OCI-LY3 (cell line): Measurements from ENCODE around the gene ST6GAL1.
A peak's percentile ranks its signal among the peaks of the same experiment; 100 is the strongest.
"Not testable (repeated sequence)": the region's sequence is repeated elsewhere in the genome, so short reads cannot be mapped to it uniquely, and the experiment has no call there.

Experiments used
- H2AFZ ChIP-seq: fragments of 200-600, 300-600 bp; shearing (Covaris generic); 2 replicates; pipeline ENCODE4 v1.6.0; 2014; ENCODE audit warnings: antibody characterized with exemption, low read depth, low read length
- H3K27ac ChIP-seq: fragments of 200-600, 300-600 bp; sonication (generic); 2 replicates; pipeline ENCODE4 v1.5.1; 2014; ENCODE audit warnings: mild to moderate bottlenecking, low read length, moderate library complexity, mixed read lengths
- H3K27me3 ChIP-seq: fragments of 200-600, 300-600 bp; sonication (generic); 2 replicates; pipeline ENCODE4 v1.6.1; 2014; ENCODE audit warnings: low read depth, low read length, mixed read lengths
- H3K36me3 ChIP-seq: fragments of 200-600, 300-600 bp; sonication (generic); replicated peaks from 2 replicates; pipeline ENCODE3; 2014; ENCODE audit warnings: low read depth, low read length, mixed read lengths
- H3K4me1 ChIP-seq: fragments of 300-600, 200-600 bp; sonication (generic); 2 replicates; pipeline ENCODE4 v1.6.1; 2014; ENCODE audit warnings: low read length, mixed read lengths
- H3K4me2 ChIP-seq: fragments of 200-600, 300-600 bp; sonication (generic); 2 replicates; pipeline ENCODE4 v1.6.1; 2014; ENCODE audit warnings: low read length, mixed read lengths
- H3K4me3 ChIP-seq: fragments of 300-600, 200-600 bp; sonication (generic); 2 replicates; pipeline ENCODE4 v1.5.1; 2014; ENCODE audit warnings: antibody characterized with exemption, mild to moderate bottlenecking, low read length, moderate library complexity
- H3K79me2 ChIP-seq: fragments of 300-600, 200-600 bp; shearing (Covaris generic); 2 replicates; pipeline ENCODE4 v1.6.1; 2014; ENCODE audit warnings: mild to moderate bottlenecking, low read length, mixed read lengths
- H3K9ac ChIP-seq: fragments of 300-600, 200-600 bp; shearing (Covaris generic); 2 replicates; pipeline ENCODE4 v1.6.0; 2014; ENCODE audit warnings: mild to moderate bottlenecking, low read length, moderate library complexity
- H3K9me3 ChIP-seq: fragments of 200-600, 300-600 bp; shearing (Covaris generic); 2 replicates; pipeline ENCODE4 v1.6.1; 2014; ENCODE audit warnings: low read length, mixed read lengths; ENCODE audit not compliant: insufficient read depth
- H4K20me1 ChIP-seq: fragments of 200-600, 300-600 bp; sonication (generic); 2 replicates; pipeline ENCODE4 v1.6.1; 2016; ENCODE audit warnings: low read length, mixed read lengths; ENCODE audit not compliant: insufficient read depth
- CTCF ChIP-seq: fragments of 200-600, 300-600 bp; sonication (generic); IDR thresholded peaks from 2 replicates; pipeline ENCODE4 v1.5.1; 2014; ENCODE audit warnings: antibody characterized with exemption, low read length, low read depth
- EZH2phosphoT487 ChIP-seq: fragments of 200-600 bp; shearing (Covaris generic); IDR thresholded peaks from 2 replicates; pipeline ENCODE4 v1.6.1; 2018; ENCODE audit warnings: antibody characterized with exemption, mixed run types, low read depth

The ST6GAL1 gene

GRCh38 chr3:186902154-186902553 lies 28.2 kb upstream of the ST6GAL1 start:
- Histone ChIP-seq H3K4me2 (no peak overlapping the region), H2AFZ (no peak overlapping the region), H3K27ac (no peak overlapping the region), H3K9ac (no peak overlapping the region), H3K4me1 (no peaks in the 10 kb centered on the region), H3K36me3 (no peaks in the 10 kb centered on the region), H3K27me3 (no peaks in the 10 kb centered on the region), H3K4me3 (no peak overlapping the region), H3K79me2 (no peaks in the 10 kb centered on the region), H3K9me3 (no peaks in the 10 kb centered on the region), H4K20me1 (no peaks in the 10 kb centered on the region)
- TF ChIP-seq CTCF (no peak), EZH2phosphoT487 (no peak)

- Histone ChIP-seq H3K9me3 (no peaks in the 10 kb centered on the region), H3K79me2 (no peaks in the 10 kb centered on the region), H3K27me3 (no peaks in the 10 kb centered on the region), H3K4me1 (no peaks in the 10 kb centered on the region), H3K9ac (no peak overlapping the region), H3K27ac (no peak overlapping the region), H4K20me1 (no peaks in the 10 kb centered on the region), H3K4me2 (no peak overlapping the region), H3K36me3 (no peaks in the 10 kb centered on the region), H3K4me3 (no peak overlapping the region), H2AFZ (no peak overlapping the region)
- TF ChIP-seq CTCF (no peak), EZH2phosphoT487 (no peak)
Measured at GRCh38 chr3:186902713-186903112, 27.6 kb upstream of the ST6GAL1 start.

- not testable (repeated sequence) for H3K36me3 ChIP-seq, H3K79me2 ChIP-seq, H3K27me3 ChIP-seq, H3K4me3 ChIP-seq, H3K9me3 ChIP-seq, H3K9ac ChIP-seq, H2AFZ ChIP-seq, H3K27ac ChIP-seq, H3K4me1 ChIP-seq, H4K20me1 ChIP-seq, H3K4me2 ChIP-seq
Measured at GRCh38 chr3:186903676-186904075, 26.6 kb upstream of the ST6GAL1 start.

GRCh38 chr3:186907075-186907474 lies 23.3 kb upstream of the ST6GAL1 start:
- H4K20me1 ChIP-seq, H3K36me3 ChIP-seq, H3K9me3 ChIP-seq, H3K4me1 ChIP-seq, H3K9ac ChIP-seq, H2AFZ ChIP-seq, H3K4me3 ChIP-seq, H3K79me2 ChIP-seq, H3K4me2 ChIP-seq, H3K27me3 ChIP-seq, H3K27ac ChIP-seq: not testable (repeated sequence)

GRCh38 chr3:186909078-186909853 lies 21.1 kb upstream of the ST6GAL1 start:
- Histone ChIP-seq H2AFZ (peak overlapping the region; percentile 30; the same call in 1 of the 2 replicates), H3K79me2 (no peaks in the 10 kb centered on the region), H3K27ac (no peak overlapping the region), H3K4me2 (peak overlapping the region; percentile 30), H3K4me3 (peak overlapping the region; percentile 33), H3K27me3 (no peaks in the 10 kb centered on the region), H4K20me1 (no peaks in the 10 kb centered on the region), H3K36me3 (no peaks in the 10 kb centered on the region), H3K4me1 (no peaks in the 10 kb centered on the region), H3K9me3 (no peaks in the 10 kb centered on the region), H3K9ac (no peak overlapping the region)
- no peak for TF ChIP-seq CTCF
